Measurements from ENCODE around the gene TMEM232. TPM values are rescaled to one million over a fixed set of nuclear protein-coding genes. Genes with fewer than 3 reads are reported as not detected.

Gene TMEM232
- total RNA-seq, 1 experiment from 2014 or later = 1.6 TPM

DNA sequence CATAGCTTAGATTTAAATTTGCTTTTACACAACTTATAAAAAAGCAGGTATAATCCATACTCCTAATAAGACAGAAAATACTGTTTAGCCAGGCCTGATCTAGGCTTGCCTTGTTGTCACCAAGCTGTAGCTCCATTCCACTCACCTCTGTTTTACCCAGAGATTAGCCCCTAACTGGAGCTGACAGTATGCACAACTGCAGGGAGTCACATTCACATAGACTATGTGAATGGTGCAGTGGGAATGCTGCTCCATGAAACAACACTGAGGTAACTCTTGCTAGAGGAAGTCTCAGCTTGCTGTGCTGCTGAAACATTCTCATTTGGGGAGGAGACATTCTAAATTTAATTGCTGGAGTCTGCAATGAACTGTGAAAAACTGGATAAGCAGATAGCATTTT, 209.1 kb downstream of the TMEM232 start:
- H3K14ac ChIP-seq (ENCODE audit: insufficient read depth, low read length) = no peak overlapping the region
- peak overlapping the region; percentile 55 for H3K27ac ChIP-seq (ENCODE audit: insufficient read length, low read depth, low read length)
- no peak overlapping the region for H2BK12ac ChIP-seq (ENCODE audit: insufficient read length, low read depth, low read length)
- DNase-seq = peak; percentile 35
- Mint-ChIP-seq H3K4me3 (no peak overlapping the region), H3K36me3 (ENCODE audit: insufficient read depth in 1 of 3, low read depth in 3 of 3) (peaks cover 0 to 5% (median 0%) of the 10 kb centered on the region in 3 experiments; a peak in 2 of 7 replicates), H3K27ac (peak overlapping the region in 2 of 3 experiments; percentile 22 to 45; a peak in 2 of 7 replicates), H3K27me3 (ENCODE audit: low read depth) (no peaks in the 10 kb centered on the region), H3K4me1 (peaks cover 16 to 18% of the 10 kb centered on the region in 2 experiments), H3K9me3 (peaks cover 0 to 10% of the 10 kb centered on the region in 2 experiments; a peak in 3 of 5 replicates)
- no peaks in the 10 kb centered on the region for H3K79me2 ChIP-seq (ENCODE audit: insufficient read depth, low read length)
- no peaks in the 10 kb centered on the region for H4K20me1 ChIP-seq (ENCODE audit: control insufficient read depth, insufficient read depth, insufficient read length)
- no peak overlapping the region for H3K56ac ChIP-seq (ENCODE audit: insufficient read length, low read depth, low read length)
- H3K4me1 ChIP-seq (ENCODE audit: insufficient read depth, low read length) = peaks cover 4% of the 10 kb centered on the region; the same call in 1 of the 2 replicates
- H3K4me2 ChIP-seq (ENCODE audit: insufficient read depth, insufficient read length, low read length) = no peak overlapping the region
- no peak overlapping the region for H3K18ac ChIP-seq (ENCODE audit: insufficient read length, low read depth, low read length)
- H4K8ac ChIP-seq (replicated peaks; ENCODE audit: insufficient read length, low read depth, low read length) = no peak overlapping the region
- H2BK15ac ChIP-seq (ENCODE audit: low read depth, low read length) = no peak overlapping the region
- H3K23me2 ChIP-seq (ENCODE audit: insufficient read length, low read depth, low read length, poor library complexity, severe bottlenecking) = no peaks in the 10 kb centered on the region
- H4K5ac ChIP-seq (ENCODE audit: insufficient read length, low read depth, low read length) = no peak overlapping the region
- H3T11ph ChIP-seq (ENCODE audit: low read length) = no peak overlapping the region
- no peak overlapping the region for H2BK20ac ChIP-seq (ENCODE audit: low read depth, low read length, poor library complexity, severe bottlenecking)
- H4K91ac ChIP-seq (ENCODE audit: insufficient read length, low read depth, low read length) = no peak overlapping the region
- H2AFZ ChIP-seq (ENCODE audit: low read length) = no peak overlapping the region
- TF ChIP-seq, protein P1, sequence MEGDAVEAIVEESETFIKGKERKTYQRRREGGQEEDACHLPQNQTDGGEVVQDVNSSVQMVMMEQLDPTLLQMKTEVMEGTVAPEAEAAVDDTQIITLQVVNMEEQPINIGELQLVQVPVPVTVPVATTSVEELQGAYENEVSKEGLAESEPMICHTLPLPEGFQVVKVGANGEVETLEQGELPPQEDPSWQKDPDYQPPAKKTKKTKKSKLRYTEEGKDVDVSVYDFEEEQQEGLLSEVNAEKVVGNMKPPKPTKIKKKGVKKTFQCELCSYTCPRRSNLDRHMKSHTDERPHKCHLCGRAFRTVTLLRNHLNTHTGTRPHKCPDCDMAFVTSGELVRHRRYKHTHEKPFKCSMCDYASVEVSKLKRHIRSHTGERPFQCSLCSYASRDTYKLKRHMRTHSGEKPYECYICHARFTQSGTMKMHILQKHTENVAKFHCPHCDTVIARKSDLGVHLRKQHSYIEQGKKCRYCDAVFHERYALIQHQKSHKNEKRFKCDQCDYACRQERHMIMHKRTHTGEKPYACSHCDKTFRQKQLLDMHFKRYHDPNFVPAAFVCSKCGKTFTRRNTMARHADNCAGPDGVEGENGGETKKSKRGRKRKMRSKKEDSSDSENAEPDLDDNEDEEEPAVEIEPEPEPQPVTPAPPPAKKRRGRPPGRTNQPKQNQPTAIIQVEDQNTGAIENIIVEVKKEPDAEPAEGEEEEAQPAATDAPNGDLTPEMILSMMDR (conservative IDR thresholded peaks at IDR 0.05) = no peak
- H2BK5ac ChIP-seq (ENCODE audit: insufficient read length, low read length) = no peak overlapping the region
- H3K4ac ChIP-seq (ENCODE audit: low read depth, low read length) = no peak overlapping the region
- H2AK5ac ChIP-seq (ENCODE audit: insufficient read length, low read length) = no peak overlapping the region
- no peak overlapping the region for H3K9ac ChIP-seq (ENCODE audit: extremely low read depth, insufficient read length, low read length)
- no peaks in the 10 kb centered on the region for H3K9me3 ChIP-seq (ENCODE audit: control insufficient read depth, low read depth, low read length)
- H3K23ac ChIP-seq (ENCODE audit: insufficient read length, low read depth, low read length) = no peak overlapping the region
- no peak overlapping the region for H2BK120ac ChIP-seq (ENCODE audit: low read depth, low read length, poor library complexity, severe bottlenecking)
- H3K27me3 ChIP-seq (ENCODE audit: insufficient read depth, low read length) = no peaks in the 10 kb centered on the region
- no peaks in the 10 kb centered on the region for H3K79me1 ChIP-seq (ENCODE audit: insufficient read depth, low read depth, low read length, poor library complexity, severe bottlenecking)

All from H9 (cell line).